HG03571 (cell line): ENCODE measurements around the gene ITPR2.

Experiments used
- ATAC-seq: cut with Tn5 transposase; IDR thresholded peaks from one replicate; pipeline ENCODE4 v1.9.1; 2021; ENCODE audit not compliant: unreplicated experiment

The ITPR2 gene

GRCh38 chr12:26711072-26711471 is 121.9 kb downstream of the ITPR2 start:
- ATAC-seq: no peak

- ATAC-seq: no peak
These were observed 127.1 kb downstream of the ITPR2 start for GRCh38 chr12:26705851-26706250.

- no peak for ATAC-seq
These were observed 128.1 kb downstream of the ITPR2 start for GRCh38 chr12:26704684-26705460.

- ATAC-seq: no peak
These were observed 128.8 kb downstream of the ITPR2 start for GRCh38 chr12:26704214-26704613.

DNA sequence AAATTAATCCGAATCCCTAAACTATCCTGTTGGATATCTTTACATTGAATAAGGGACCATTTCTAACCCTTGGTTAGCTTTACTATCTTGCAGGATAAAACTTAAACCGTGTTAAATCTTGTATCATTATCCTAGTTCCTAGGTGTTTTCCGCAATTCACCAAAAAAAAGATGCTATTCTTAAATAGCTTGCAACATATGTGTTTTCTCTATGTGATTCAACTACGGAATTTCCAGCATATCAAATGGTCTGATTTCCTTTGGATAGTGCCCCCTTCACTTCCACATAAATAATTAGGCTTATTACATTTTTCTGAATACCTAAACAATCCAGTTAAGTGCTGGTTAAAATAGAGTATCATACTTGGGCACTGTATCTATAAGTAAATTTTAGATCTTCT is 130.3 kb downstream of the ITPR2 start:
- no peak for ATAC-seq

DNA sequence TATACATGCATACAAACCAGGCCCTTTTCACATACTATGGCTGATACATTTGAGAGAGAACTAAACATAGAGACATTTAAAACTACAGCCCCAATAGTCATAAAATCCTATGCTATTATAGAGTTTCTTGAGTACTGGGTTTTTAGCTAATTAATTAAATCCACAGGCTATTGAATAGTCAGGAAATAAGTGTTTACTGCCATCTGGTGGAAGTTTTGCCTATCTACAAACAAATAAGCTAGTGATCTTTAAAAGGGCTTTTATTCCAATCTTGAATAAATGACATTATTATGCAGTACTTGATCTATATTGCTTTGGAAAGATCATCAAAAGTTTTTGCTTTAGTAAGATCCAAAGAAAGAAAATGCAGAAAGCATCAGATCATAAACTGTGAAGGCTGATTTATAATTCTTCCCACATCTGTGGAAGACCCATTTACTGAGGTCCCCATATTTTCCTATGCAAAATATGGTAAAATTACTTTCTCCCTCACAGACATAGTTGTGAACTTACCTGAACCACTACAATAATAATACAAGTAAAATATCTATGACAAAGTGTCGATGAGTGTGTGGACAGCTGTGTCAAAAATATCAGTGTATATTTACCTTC is 131.3 kb downstream of the ITPR2 start:
- ATAC-seq: no peak

DNA sequence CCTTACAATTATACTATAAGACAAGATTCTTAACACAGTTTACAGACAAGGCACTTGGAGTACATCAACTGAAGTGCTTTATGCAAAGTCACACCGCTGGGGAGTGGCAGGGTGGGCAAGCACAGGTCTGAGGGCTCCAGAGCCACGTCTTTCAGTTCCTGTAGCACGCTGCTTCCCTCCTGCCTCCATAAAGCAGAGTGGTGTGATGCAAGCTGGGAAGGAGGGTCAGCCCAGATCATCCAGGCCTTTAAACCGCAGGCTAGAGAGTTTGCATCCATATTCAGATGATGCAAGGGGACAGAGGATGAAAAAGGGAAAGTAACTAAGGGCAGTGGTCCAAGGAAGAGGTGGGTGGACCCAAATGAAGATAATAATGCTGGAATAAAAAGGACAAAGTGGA is 132.6 kb downstream of the ITPR2 start:
- ATAC-seq: no peak

- ATAC-seq: no peak
These were observed 133.8 kb downstream of the ITPR2 start for GRCh38 chr12:26699237-26699636.

DNA sequence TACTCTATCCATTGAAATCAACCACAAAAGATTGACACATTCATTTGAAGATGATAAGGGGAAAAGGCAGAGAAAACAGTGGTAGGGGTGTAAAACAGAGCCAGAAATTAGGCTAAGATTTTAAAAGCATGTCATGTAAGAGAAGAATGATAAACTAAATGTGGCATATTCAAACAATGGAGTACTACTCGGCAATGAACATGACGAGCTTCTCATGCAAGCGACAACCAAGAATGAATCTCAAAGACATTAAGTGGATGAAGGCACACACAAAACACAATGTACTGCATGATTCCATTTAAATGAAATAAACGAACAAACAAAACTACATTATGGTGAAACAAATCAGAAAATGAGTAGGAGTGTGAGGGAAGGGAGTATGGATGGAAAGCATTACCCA is 134.8 kb downstream of the ITPR2 start:
- ATAC-seq: no peak

DNA sequence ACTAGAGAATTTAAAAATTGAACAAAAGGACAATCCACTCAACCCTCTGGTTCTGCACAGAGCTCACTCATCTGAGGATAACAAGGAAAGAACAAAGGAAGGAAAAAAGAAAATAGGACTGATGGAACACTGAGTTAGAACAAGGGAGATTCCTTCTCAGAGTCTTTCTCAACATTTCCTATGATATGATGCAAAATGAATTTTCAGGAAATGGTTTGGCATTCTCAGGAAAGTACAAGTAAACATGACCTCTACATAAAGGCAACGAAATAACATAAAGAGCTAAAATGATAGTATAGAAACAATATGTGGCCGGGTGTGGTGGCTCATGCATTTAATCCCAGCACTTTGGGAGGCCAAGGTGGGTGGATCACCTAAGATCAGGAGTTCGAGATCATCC is 135.8 kb downstream of the ITPR2 start:
- ATAC-seq: no peak

DNA sequence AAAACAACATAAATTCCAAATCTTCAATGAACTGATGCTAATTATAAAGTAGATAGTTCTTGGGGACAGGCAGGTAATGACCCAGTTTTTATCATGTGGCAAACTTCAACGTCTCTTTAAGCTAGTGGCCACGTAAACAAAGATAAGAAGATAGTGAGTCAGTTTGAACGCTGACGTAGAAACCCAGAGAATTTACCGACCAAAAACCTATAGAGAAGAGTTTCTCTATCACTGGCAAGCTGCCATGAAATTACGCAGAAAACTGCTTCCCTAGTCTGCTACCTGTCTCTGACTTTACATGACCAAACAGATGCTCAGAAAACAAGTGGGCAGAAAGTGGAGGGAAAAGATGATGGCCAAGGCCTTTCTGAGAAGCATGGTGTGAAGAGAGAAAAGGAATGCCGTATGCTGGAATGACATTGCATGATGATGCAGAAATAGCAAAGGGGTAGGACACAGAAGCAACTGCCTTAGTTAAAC is 136.3 kb downstream of the ITPR2 start:
- no peak for ATAC-seq

DNA sequence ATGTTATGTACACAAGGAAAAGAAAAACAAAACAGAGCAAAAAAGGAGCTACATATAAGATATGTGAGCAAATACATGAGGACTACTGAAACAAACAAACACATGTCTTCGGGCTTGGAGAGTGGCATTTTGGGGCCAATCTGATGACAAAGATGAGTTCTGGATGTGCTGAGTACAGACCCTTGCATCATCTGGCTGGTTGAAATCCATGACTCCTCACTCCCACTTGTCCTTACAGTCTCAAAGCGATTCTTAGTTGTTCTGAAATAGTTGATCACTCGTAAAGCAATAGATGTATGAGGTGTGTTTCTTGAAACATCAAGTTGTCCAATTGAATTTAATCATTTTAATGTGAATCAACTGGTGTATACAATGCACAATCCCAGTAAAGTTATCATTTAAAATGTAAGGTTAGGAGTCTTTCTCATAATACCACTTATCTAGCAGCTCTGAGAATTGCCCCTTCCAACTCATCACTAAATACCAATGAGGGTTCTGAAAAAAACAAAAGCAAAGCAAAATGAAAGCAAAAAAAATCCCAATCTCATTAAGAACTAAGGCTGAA is 136.9 kb downstream of the ITPR2 start:
- ATAC-seq: no peak

- no peak for ATAC-seq
These were observed 138.6 kb downstream of the ITPR2 start for GRCh38 chr12:26694402-26694801.

GRCh38 chr12:26692407-26692806 is 140.6 kb downstream of the ITPR2 start:
- no peak for ATAC-seq

GRCh38 chr12:26691234-26691970 is 141.6 kb downstream of the ITPR2 start:
- ATAC-seq: no peak

DNA sequence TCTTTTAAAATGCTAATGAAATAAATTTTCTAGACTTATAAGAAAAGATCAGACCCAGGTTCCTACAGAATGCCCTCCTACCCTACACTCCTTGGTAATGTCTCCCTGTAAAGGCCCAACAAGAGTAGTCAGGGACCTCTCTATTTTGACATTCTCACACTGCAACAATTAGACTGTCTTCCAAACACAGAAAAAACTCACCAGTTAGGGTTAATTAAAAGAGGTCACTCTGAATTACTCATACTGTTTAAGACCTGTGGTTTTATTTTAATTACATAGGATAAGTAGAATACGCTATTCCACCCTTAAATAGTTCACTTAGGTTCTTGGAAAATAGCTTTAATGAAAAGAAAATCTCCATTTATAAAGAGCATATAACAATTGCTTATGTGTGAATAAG is 142.4 kb downstream of the ITPR2 start:
- ATAC-seq: no peak

DNA sequence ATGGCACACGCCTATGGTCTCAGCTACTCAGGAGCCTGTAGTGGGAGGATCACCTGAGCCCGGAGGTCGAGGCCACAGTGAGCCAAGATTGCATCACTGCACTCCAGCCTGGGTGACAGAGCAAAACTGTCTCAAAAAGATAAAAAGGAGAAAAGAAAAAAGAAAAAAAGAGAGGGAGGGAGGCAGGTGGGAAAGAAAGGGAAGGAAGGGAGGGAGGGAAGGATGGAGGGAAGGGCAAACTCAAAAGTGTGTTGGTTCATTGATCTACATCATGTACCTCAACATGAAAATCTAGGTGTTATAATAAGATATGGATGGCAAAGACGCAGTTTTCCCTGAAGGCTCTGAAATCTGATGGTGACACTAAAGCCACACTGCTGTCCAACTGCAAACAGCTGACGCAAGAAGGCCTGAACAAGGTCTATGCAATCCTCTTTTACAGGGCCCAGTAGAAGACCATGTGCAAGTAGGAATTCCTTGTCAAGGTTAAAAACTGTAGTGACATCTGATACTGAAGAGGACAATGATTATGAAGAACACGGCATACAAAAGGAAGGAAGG is 143.6 kb downstream of the ITPR2 start:
- no peak for ATAC-seq

- ATAC-seq: no peak
These were observed 144.6 kb downstream of the ITPR2 start for GRCh38 chr12:26688344-26688904.

DNA sequence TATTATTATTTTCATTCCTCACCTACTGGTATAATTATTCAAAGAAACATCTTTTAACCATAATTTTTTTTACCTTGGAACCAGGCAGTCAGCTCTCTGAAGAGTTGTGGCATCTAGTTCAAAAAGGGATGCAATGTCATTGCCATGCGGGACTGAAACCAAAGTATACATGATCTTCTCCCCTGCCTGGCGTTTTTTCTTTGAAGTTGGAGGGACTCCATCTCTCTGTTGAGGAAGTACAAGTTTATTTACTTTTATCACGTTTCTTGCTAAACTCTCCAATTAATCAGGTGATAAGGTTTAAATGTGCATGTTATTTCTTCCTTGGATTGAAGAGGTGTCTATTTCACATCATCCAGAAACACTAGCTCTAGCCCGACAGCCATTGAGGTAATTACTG is 146.6 kb downstream of the ITPR2 start:
- ATAC-seq: no peak

GRCh38 chr12:26684101-26684500 is 148.9 kb downstream of the ITPR2 start:
- ATAC-seq: no peak

- no peak for ATAC-seq
These were observed 149.6 kb downstream of the ITPR2 start for GRCh38 chr12:26683443-26683842.
